Measurements from ENCODE around the gene TNS4. TPM values are rescaled to one million over a fixed set of nuclear protein-coding genes. Genes with fewer than 3 reads are reported as not detected.

The TNS4 gene
- total RNA-seq, 1 experiment from 2014 or later: 0.40 TPM

DNA sequence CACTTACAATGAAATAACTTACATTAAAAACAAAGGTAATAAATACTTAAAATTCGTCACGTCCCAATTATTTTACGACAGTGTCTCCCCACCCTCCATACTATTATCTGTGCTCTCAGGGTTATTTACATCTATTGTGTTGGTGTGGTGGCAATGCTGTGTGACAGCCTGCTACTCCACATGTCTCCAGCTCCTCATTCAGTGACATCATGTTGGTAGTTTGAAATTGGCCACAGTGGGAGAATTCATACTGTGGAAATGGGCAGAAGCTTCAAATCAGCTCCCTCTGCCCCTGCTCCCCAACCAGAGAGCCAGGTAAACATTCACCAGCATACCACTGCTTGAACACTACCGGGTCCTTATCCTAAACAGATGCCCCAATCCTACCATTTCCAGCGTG is 6.3 kb downstream of the TNS4 start:
- DNase-seq (ENCODE audit: low read depth): no peak

- no peak for DNase-seq (ENCODE audit: low read depth)
Observed at GRCh38 chr17:40493697-40494096, 7.7 kb downstream of the TNS4 start.

DNA sequence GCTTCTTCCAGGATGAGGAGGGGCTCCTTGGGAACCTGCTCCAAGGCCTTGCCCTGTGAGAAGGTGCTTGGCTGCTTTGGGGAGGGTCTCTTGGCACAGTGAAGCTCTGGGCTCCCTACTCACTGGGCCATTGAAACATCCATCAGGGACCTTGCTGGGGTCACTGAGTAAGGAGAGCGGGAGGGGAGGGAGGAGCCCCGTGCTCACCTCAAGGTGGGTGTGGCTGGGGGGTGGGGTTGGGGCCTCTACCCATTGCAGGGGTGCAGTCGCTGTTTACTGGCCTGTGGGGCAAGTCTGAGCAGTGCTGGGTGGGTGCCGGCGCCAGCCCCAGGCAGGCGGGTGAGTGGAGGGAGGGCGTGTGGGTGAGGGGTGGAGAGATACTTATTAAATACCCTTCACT is 9.9 kb downstream of the TNS4 start:
- DNase-seq (ENCODE audit: low read depth): no peak

DNA sequence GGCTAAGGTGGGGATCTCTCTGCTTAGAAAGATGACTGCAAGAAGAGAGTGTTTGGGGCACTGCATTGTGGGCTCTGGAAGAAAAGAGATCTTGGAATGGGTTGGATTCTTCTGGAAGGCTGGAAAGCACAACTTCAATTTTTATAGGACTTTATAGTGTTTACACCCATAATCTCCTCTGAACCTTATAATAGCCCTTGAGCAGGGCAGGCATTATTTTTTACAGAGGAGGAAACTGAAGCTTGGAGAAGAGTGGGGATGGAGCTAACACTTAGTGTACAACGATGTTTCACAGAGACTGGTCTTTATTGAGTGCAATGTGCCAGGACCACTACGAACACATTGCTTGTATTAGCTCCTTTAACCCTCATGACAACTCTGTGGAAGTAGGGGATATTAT is 10.4 kb downstream of the TNS4 start:
- DNase-seq (ENCODE audit: low read depth): no peak

DNA sequence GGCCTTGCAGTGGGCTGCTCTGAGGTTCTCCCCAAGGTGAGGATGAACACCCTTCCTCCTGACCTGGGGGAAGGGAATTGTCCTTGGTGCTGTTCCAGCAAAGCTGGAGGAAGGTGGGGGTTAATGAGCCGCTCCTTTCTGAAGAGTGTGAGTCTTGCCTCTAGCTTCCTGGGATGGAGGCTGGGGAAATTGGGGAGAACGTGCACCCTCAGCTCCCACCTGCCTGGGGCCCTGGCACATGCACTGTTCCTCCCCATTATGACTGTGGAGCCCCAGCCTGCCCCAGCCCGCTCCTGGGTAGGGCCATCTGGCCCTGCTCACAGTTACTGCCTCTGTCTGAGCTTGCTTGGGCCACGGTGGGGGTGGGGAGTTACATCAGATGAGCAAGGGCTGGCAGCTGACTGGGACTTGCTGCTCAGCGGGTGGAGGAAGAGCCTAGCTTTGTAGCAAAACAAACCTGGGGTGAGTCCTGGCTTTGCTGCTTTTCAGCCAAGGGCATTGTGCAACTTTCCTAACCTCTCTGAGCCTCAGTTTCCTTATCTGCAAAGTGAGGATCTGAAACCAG is 11.1 kb downstream of the TNS4 start:
- peak; percentile 62 for DNase-seq (ENCODE audit: low read depth)

GRCh38 chr17:40487371-40488020 is 13.9 kb downstream of the TNS4 start:
- no peak for DNase-seq (ENCODE audit: low read depth)

DNA sequence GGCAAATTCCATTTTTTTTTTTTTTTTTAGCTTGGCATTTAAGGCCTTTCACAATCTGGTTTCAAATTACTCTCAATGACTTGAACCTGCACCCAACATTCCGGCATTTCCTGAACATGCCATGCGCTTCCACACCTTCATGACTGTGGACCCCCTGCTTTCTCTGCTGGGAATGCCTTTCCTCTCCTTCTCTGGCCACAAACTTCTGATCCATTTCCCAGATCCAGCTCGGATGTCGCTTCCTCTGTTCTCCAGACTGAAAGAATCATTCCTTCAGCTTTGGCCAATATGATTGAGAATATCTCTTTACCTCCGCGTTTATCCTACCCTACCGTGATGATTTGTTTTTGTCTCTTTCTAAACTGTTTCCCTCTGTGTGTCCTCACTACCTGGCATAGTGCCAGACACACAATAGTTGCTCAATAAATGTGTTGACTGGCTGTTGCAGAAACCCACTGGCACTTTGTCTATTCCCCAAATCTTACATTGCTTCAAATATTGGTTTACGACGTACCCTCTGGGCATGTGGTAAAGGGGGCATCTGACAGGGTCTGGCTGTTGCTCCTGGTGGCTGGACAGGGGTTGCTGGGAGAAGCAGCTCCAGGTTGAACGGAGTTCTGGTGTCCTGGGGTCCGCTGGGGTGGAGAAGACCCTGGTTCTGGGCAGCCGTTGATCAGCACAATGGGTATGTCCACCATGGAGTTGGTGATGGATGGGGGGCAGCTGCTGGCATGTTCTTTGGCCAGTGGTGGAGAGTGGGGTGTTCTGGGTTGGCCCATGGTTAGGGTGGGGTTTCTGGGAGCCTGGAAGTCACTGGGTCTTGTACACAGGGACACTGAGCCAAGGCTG is 14.7 kb downstream of the TNS4 start:
- DNase-seq (ENCODE audit: low read depth): peak; percentile 87

- DNase-seq (ENCODE audit: low read depth): peak; percentile 98
Observed at GRCh38 chr17:40485851-40486521, 15.4 kb downstream of the TNS4 start.

- no peak for DNase-seq (ENCODE audit: low read depth)
Observed at GRCh38 chr17:40484973-40485530, 16.4 kb downstream of the TNS4 start.

DNA sequence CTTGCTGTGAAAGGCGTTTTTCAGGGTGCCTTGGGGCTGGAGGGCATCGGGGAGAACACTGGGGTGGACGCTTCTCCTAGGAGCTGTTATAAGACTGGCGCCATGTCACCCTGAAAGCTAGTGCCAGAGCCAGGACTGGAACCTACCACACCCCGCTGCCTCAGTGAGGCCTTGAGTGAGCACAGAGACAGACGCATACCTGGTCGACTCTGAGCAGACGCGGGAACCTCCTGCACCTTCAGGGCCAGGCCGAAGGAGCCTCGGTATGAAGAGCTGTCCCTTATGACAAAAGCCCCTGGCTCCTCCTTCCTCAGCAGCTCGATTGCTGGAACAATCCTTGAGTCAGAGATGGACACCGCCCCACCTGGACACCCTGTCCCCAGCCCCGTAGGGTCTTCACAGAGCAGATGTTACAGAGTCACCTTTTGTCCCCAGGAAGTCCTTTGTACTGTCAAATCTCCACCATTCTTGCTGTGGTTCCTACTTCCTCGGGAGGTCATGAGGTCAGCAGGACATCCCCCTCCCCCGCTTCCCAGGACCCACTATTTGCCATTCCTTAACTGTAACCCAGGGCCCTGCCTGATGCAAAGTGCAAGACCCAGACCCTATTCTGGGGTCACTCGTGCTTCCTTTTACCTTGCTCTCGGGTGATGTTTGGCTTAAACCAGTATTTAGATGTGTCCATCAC is 17.0 kb downstream of the TNS4 start:
- DNase-seq (ENCODE audit: low read depth): no peak

- no peak for DNase-seq (ENCODE audit: low read depth)
Observed at GRCh38 chr17:40483679-40484078, 17.7 kb downstream of the TNS4 start.

DNA sequence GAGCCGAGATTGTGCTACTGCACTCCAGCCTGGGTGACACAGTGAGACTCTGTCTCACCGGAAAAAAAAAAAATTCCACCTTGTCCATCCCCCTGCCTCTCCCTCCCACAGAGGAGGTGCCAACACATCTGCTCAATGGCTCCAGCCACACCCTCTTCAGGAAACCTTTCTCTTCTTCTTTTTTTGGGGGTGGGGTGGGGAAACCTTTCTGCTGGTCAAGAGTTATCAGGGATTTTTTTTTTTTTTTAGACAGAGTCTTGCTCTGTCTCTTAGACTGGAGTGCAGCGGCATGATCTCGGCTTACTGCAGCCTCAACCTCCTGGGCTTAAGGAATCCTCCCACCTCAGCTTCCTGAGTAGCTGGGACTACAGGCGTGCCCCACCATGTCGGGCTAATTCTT is 18.7 kb downstream of the TNS4 start:
- no peak for DNase-seq (ENCODE audit: low read depth)

DNA sequence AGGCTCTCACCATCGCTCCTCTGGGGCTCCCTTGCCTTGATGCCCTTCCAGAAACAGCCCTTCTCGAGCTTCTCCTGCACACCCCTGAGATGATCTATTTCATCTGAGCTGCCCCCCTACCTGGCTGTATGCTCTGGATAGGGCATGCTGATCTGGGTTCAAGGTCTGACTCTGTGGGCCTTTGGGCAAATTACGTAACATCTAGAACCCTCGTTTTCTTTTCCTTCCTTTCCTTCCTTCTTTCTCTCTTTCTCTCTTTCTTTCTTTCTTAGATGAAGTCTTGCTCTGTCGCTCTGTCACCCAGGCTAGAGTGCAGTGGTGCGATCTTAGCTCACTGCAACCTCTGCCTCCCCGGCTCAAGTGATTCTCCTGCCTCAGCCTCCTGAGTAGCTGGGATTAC is 20.3 kb downstream of the TNS4 start:
- DNase-seq (ENCODE audit: low read depth): no peak

GRCh38 chr17:40480501-40481003 is 20.9 kb downstream of the TNS4 start:
- peak; percentile 87 for DNase-seq (ENCODE audit: low read depth)

GRCh38 chr17:40479754-40480480 is 21.5 kb downstream of the TNS4 start:
- no peak for DNase-seq (ENCODE audit: low read depth)

GRCh38 chr17:40478486-40478885 is 22.9 kb downstream of the TNS4 start:
- no peak for DNase-seq (ENCODE audit: low read depth)

- DNase-seq (ENCODE audit: low read depth): no peak
Observed at GRCh38 chr17:40477796-40478195, 23.6 kb downstream of the TNS4 start.

DNA sequence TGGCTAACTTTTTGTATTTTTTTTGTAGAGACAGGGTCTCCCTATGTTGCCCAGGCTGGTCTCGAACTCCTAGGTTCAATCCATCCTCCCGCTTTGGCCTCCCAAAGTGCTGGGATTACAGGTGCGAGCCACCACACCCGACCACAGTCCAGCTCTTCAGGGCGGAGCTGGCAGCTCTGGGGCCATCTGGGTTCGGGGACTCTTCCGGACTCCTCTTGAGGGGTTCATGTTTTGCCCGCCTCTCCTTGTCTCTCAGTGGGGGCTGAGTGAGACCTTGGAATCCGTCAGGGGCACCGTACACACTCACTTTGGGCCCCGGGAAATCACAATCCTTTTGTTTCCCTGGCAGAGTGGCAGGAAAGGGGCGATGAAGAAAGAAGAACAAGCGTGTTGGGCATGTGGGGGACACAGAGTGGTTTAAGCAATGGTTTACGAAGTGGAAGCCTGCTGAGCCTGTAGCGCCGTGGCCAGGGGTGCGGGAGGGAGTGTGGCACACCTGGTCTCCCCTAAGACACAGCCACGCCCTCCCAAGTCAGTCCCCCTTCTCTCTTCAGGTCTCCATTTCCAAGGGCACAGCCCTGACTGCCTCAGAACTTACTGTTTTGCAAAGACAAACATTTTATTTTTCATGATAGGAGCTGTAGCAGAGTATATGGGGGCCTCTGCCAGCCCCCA is 26.1 kb downstream of the TNS4 start:
- no peak for DNase-seq (ENCODE audit: low read depth)

GRCh38 chr17:40474419-40475002 is 26.9 kb downstream of the TNS4 start:
- DNase-seq (ENCODE audit: low read depth): no peak

All from Daoy (cell line).